SK-N-SH (cell line): ENCODE data around the gene TIMP2. TPM values are rescaled to one million over a fixed set of nuclear protein-coding genes. Genes with fewer than 3 reads are reported as not detected.

ENCODE experiments used
- CTCF ChIA-PET: fragments of 300-600, 350-600 bp; formaldehyde crosslinking; extraction: SDS; loops from one replicate; lab custom pipeline; 2021; lab: Yijun Ruan, JAX
- POLR2A ChIA-PET: fragments of 350-600 bp; sonication (Branson Sonifier 250); formaldehyde crosslinking; extraction: SDS; loops from one replicate; lab custom pipeline; 2020; ENCODE audit warnings: antibody characterized with exemption, inconsistent platforms; lab: Yijun Ruan, JAX
- DNase-seq: peaks from one replicate; pipeline ENCODE4 v3.0.0; 2012
- H2AFZ ChIP-seq: fragments of 200-600 bp; sonication (generic); 2 replicates; pipeline ENCODE4 v1.8.1; 2016; ENCODE audit warnings: antibody characterized with exemption, mild to moderate bottlenecking, low read depth
- H3F3A ChIP-seq: fragments of 200-600 bp; sonication (generic); replicated peaks from 2 replicates; pipeline ENCODE3; 2016; ENCODE audit warnings: antibody characterized with exemption, mild to moderate bottlenecking; ENCODE audit not compliant: insufficient read depth
- H3K27ac ChIP-seq, 2 experiments: fragments of 200-500 bp in 1 of 2; fragments of 200-600 bp in 1 of 2; sonication (Bioruptor generic) in 1 of 2; sonication (generic), shearing (Covaris generic) in 1 of 2; 2 replicates each; pipeline versions ENCODE4 v1.5.1 to v1.6.1; 2014 to 2016; ENCODE audit warnings: low read depth in 2 of 2, inconsistent platforms in 1 of 2, low read length in 1 of 2, mild to moderate bottlenecking in 1 of 2, mixed read lengths in 1 of 2
- H3K27me3 ChIP-seq: fragments of 200-600 bp; sonication (generic), shearing (Covaris generic); 2 replicates; pipeline ENCODE4 v1.6.1; 2016; ENCODE audit warnings: mixed run types; ENCODE audit not compliant: insufficient read depth
- H3K36me3 ChIP-seq, 2 experiments: fragments of 200-500 bp in 1 of 2; fragments of 200-600 bp in 1 of 2; sonication (Bioruptor generic) in 1 of 2; sonication (generic) in 1 of 2; replicated peaks in 1 of 2; 2 replicates each; pipeline versions ENCODE3 to v1.5.1; 2014 to 2016; ENCODE audit warnings: low read length in 1 of 2, mild to moderate bottlenecking in 1 of 2; ENCODE audit not compliant: insufficient read depth in 2 of 2, control insufficient read depth in 1 of 2
- H3K4me1 ChIP-seq, 2 experiments: fragments of 200-500 bp in 1 of 2; fragments of 200-600 bp in 1 of 2; sonication (Bioruptor generic) in 1 of 2; sonication (generic), shearing (Covaris generic) in 1 of 2; 2 replicates each; pipeline versions ENCODE4 v1.5.1 to v1.6.1; 2014 to 2016; ENCODE audit warnings: low read depth in 1 of 2, low read length in 1 of 2, mixed run types in 1 of 2; ENCODE audit not compliant: insufficient read depth in 2 of 2, control insufficient read depth in 1 of 2
- H3K4me2 ChIP-seq: fragments of 200-600 bp; sonication (generic), shearing (Covaris generic); 2 replicates; pipeline ENCODE4 v1.6.1; 2017; ENCODE audit warnings: mixed run types
- H3K4me3 ChIP-seq, 2 experiments: fragments of 200-500 bp in 1 of 2; fragments of 200-600 bp in 1 of 2; sonication (Bioruptor generic) in 1 of 2; sonication (generic), shearing (Covaris generic) in 1 of 2; 2 replicates each; pipeline versions ENCODE4 v1.5.1 to v1.8.1; 2014 to 2016; ENCODE audit warnings: low read depth in 2 of 2, inconsistent platforms in 1 of 2, low read length in 1 of 2, mild to moderate bottlenecking in 1 of 2, mixed read lengths in 1 of 2, moderate library complexity in 1 of 2
- H3K79me2 ChIP-seq: fragments of 200-600 bp; sonication (generic); 2 replicates; pipeline ENCODE4 v1.8.1; 2017; ENCODE audit warnings: mild to moderate bottlenecking; ENCODE audit not compliant: insufficient read depth
- H3K9ac ChIP-seq: fragments of 200-600 bp; sonication (generic); 2 replicates; pipeline ENCODE4 v1.6.1; 2017; ENCODE audit warnings: mixed run types
- H3K9me2 ChIP-seq: fragments of 200-600 bp; sonication (generic); 2 replicates; pipeline ENCODE4 v1.6.1; 2017; ENCODE audit warnings: mixed run types
- H3K9me3 ChIP-seq: fragments of 200-600 bp; sonication (generic); 2 replicates; pipeline ENCODE4 v1.6.1; 2017; ENCODE audit warnings: mixed run types, mild to moderate bottlenecking, moderate library complexity
- H4K20me1 ChIP-seq: fragments of 200-600 bp; sonication (generic); 2 replicates; pipeline ENCODE4 v1.6.1; 2017; ENCODE audit warnings: mild to moderate bottlenecking, mixed run types; ENCODE audit not compliant: insufficient read depth
- CHD2 ChIP-seq: fragments of 150-350 bp; IDR thresholded peaks from 2 replicates; pipeline ENCODE4 v1.6.1; 2018; ENCODE audit warnings: low read length; ENCODE audit not compliant: partially characterized antibody
- ELF1 ChIP-seq: IDR thresholded peaks from 2 replicates; pipeline ENCODE4 v1.4.0; 2012
- EP300 ChIP-seq, 2 experiments: IDR thresholded peaks; 2 replicates each; pipeline versions ENCODE4 v1.4.0 to v1.6.1; 2012; ENCODE audit warnings: borderline replicate concordance in 1 of 2, low read depth in 1 of 2, low read length in 1 of 2
- FOSL2 ChIP-seq: IDR thresholded peaks from 2 replicates; pipeline ENCODE4 v1.4.0; 2012; ENCODE audit warnings: low read depth, mild to moderate bottlenecking, moderate library complexity, borderline replicate concordance
- IRF3 ChIP-seq: fragments of 150-350 bp; IDR thresholded peaks from 2 replicates; pipeline ENCODE4 v1.6.1; 2016; ENCODE audit warnings: mild to moderate bottlenecking, low read depth, low read length
- NFIC ChIP-seq: IDR thresholded peaks from 2 replicates; pipeline ENCODE4 v1.4.0; 2012; ENCODE audit warnings: borderline replicate concordance
- NRF1 ChIP-seq: IDR thresholded peaks from 2 replicates; pipeline ENCODE4 v1.6.1; 2012; ENCODE audit warnings: low read depth, mild to moderate bottlenecking, low read length
- RAD21 ChIP-seq: IDR thresholded peaks from 2 replicates; pipeline ENCODE4 v1.6.1; 2012; ENCODE audit warnings: mild to moderate bottlenecking, low read length
- RFX5 ChIP-seq: IDR thresholded peaks from 2 replicates; pipeline ENCODE4 v1.6.1; 2012; ENCODE audit warnings: mild to moderate bottlenecking, improper control_type of control experiment, low read length
- RXRA ChIP-seq: IDR thresholded peaks from 2 replicates; pipeline ENCODE4 v1.4.0; 2012; ENCODE audit warnings: low read depth, mild to moderate bottlenecking, borderline replicate concordance
- SMC3 ChIP-seq: IDR thresholded peaks from 2 replicates; pipeline ENCODE4 v1.6.1; 2012; ENCODE audit warnings: low read depth, low read length, improper control_type of control experiment
- TEAD4 ChIP-seq: IDR thresholded peaks from 2 replicates; pipeline ENCODE4 v1.4.0; 2012; ENCODE audit warnings: mild to moderate bottlenecking, borderline replicate concordance; ENCODE audit not compliant: insufficient read depth
- USF1 ChIP-seq: IDR thresholded peaks from 2 replicates; pipeline ENCODE4 v1.4.0; 2012; ENCODE audit warnings: low read depth, borderline replicate concordance
- YY1 ChIP-seq: IDR thresholded peaks from 2 replicates; pipeline ENCODE4 v1.4.0; 2012; ENCODE audit warnings: low read depth, mild to moderate bottlenecking
- ZBTB33 ChIP-seq: IDR thresholded peaks from 2 replicates; pipeline ENCODE4 v1.4.0; 2012; ENCODE audit warnings: low read depth, borderline replicate concordance
- WGBS: methylation state at CpG from one replicate; pipeline ENCODE4 v1.1.6; 2017; ENCODE audit warnings: low lambda C conversion rate; 5-methylcytosine and 5-hydroxymethylcytosine counted together
- polyA plus RNA-seq, 3 experiments: library from polyadenylated mRNA; depleted of rRNA; stranded (reverse); fragments of >200 nt; gene quantifications; 2 replicates each; pipeline ENCODE4 v1.2.3, GENCODE V29; 2012
- TF ChIP-seq, protein P1 (sequence below): IDR thresholded peaks from 2 replicates; pipeline ENCODE4 v1.6.1; 2012; ENCODE audit warnings: mild to moderate bottlenecking, low read depth, low read length, moderate library complexity

Gene TIMP2
- polyA plus RNA-seq, 1 of the 3 experiments (the other 2 are of a cell fraction) = 441 TPM

GRCh38 chr17:78905541-78905940 is 19.6 kb downstream of the TIMP2 start:
- POLR2A ChIA-PET = no interaction called here
- Histone ChIP-seq H3K36me3 (peaks cover 13 to 25% of the 10 kb centered on the region in 2 experiments), H4K20me1 (peaks cover 100% of the 10 kb centered on the region), H3K9me3 (no peaks in the 10 kb centered on the region), H3K27me3 (no peaks in the 10 kb centered on the region), H3K27ac (no peak overlapping the region; a peak in 1 of 4 replicates), H3K79me2 (peaks cover 100% of the 10 kb centered on the region), H3F3A (peaks cover 9% of the 10 kb centered on the region), H3K4me3 (no peak overlapping the region), H2AFZ (no peak overlapping the region), H3K9ac (no peak overlapping the region), H3K9me2 (no peaks in the 10 kb centered on the region), H3K4me1 (peaks cover 0 to 19% of the 10 kb centered on the region in 2 experiments; a peak in 1 of 4 replicates), H3K4me2 (no peak overlapping the region)
- CTCF ChIA-PET = interaction anchor here (1.6 to 1.7 kb wide), 2 partner anchors 40 kb away, joined by 6 to 9 read pairs; no protein-coding TSS in a partner anchor
- DNase-seq = no peak
- 97% methylated on average over 7 of the region's 7 CpGs for WGBS
- TF ChIP-seq ZBTB33 (no peak), IRF3 (no peak), USF1 (no peak), CHD2 (no peak), SMC3 (no peak), ELF1 (no peak), YY1 (no peak), NRF1 (no peak), EP300 (IDR thresholded peaks at IDR 0.05; ENCODE audit: borderline replicate concordance in 1 of 2, low read depth in 1 of 2, low read length in 1 of 2) (no peak), RAD21 (no peak), NFIC (no peak), RFX5 (no peak), TEAD4 (no peak), RXRA (no peak), FOSL2 (no peak)
- TF ChIP-seq, protein P1, sequence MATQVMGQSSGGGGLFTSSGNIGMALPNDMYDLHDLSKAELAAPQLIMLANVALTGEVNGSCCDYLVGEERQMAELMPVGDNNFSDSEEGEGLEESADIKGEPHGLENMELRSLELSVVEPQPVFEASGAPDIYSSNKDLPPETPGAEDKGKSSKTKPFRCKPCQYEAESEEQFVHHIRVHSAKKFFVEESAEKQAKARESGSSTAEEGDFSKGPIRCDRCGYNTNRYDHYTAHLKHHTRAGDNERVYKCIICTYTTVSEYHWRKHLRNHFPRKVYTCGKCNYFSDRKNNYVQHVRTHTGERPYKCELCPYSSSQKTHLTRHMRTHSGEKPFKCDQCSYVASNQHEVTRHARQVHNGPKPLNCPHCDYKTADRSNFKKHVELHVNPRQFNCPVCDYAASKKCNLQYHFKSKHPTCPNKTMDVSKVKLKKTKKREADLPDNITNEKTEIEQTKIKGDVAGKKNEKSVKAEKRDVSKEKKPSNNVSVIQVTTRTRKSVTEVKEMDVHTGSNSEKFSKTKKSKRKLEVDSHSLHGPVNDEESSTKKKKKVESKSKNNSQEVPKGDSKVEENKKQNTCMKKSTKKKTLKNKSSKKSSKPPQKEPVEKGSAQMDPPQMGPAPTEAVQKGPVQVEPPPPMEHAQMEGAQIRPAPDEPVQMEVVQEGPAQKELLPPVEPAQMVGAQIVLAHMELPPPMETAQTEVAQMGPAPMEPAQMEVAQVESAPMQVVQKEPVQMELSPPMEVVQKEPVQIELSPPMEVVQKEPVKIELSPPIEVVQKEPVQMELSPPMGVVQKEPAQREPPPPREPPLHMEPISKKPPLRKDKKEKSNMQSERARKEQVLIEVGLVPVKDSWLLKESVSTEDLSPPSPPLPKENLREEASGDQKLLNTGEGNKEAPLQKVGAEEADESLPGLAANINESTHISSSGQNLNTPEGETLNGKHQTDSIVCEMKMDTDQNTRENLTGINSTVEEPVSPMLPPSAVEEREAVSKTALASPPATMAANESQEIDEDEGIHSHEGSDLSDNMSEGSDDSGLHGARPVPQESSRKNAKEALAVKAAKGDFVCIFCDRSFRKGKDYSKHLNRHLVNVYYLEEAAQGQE = no peak
